ENCODE results near the gene CBL.

Gene CBL

GRCh38 chr11:119205574-119206510, at the start of gene CBL:
Gene CBL, plus strand, starts transcription at chr11:119206339. Its CDS starts 79 bp downstream, at chr11:119206418.
- peak within 1 kb of the TSS; percentile 95 for H3K4me3 ChIP-seq (ENCODE audit: low read depth, low read length)
- TF ChIP-seq, protein P1, sequence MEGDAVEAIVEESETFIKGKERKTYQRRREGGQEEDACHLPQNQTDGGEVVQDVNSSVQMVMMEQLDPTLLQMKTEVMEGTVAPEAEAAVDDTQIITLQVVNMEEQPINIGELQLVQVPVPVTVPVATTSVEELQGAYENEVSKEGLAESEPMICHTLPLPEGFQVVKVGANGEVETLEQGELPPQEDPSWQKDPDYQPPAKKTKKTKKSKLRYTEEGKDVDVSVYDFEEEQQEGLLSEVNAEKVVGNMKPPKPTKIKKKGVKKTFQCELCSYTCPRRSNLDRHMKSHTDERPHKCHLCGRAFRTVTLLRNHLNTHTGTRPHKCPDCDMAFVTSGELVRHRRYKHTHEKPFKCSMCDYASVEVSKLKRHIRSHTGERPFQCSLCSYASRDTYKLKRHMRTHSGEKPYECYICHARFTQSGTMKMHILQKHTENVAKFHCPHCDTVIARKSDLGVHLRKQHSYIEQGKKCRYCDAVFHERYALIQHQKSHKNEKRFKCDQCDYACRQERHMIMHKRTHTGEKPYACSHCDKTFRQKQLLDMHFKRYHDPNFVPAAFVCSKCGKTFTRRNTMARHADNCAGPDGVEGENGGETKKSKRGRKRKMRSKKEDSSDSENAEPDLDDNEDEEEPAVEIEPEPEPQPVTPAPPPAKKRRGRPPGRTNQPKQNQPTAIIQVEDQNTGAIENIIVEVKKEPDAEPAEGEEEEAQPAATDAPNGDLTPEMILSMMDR (conservative IDR thresholded peaks at IDR 0.05; ENCODE audit: low read depth, low read length): peak; percentile 83
- peak; percentile 92 for DNase-seq (ENCODE audit: low read depth)

DNA sequence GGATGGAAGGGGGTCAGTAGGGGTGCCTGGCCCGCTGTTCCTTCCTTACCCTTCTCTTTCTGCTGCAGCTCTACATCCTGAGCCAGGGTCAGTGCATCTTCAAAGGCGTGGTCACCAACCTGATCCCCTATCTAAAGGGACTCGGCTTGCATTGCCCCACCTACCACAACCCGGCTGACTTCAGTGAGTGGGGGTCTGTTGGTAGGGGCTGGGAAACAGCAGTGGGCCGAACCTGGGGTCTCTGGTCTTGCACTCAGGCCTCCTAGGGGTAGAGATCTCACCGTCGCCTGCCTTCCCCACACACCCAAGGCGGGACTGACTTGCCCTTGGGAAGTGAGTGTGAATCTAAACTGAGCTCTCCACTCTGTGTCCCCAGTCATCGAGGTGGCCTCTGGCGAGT, 49.6 kb upstream of the CBL start:
- TF ChIP-seq, protein P1 (conservative IDR thresholded peaks at IDR 0.05; ENCODE audit: low read depth, low read length): no peak
- no peak for DNase-seq (ENCODE audit: low read depth)
- H3K4me3 ChIP-seq (ENCODE audit: low read depth, low read length): no peak overlapping the region

- H3K4me3 ChIP-seq (ENCODE audit: low read depth, low read length): no peak overlapping the region
- TF ChIP-seq, protein P1 (conservative IDR thresholded peaks at IDR 0.05; ENCODE audit: low read depth, low read length): no peak
- no peak for DNase-seq (ENCODE audit: low read depth)
These were observed 49.1 kb upstream of the CBL start for GRCh38 chr11:119157063-119157462.

DNA sequence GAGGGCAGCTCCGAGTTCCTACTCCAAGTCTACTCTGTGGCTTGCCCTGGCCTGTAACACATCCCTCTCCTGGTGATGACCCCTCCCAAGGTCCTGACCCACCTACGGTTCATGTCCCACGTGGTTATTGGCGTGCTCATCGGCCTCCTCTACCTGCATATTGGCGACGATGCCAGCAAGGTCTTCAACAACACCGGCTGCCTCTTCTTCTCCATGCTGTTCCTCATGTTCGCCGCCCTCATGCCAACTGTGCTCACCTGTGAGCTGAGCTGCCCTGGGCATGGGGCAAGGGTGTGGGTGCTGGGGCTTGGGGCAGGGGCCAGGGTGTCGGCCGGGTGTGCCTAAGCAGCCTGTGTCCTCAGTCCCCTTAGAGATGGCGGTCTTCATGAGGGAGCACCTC, 47.7 kb upstream of the CBL start:
- DNase-seq (ENCODE audit: low read depth): no peak
- TF ChIP-seq, protein P1 (conservative IDR thresholded peaks at IDR 0.05; ENCODE audit: low read depth, low read length): no peak
- H3K4me3 ChIP-seq (ENCODE audit: low read depth, low read length): no peak overlapping the region

DNA sequence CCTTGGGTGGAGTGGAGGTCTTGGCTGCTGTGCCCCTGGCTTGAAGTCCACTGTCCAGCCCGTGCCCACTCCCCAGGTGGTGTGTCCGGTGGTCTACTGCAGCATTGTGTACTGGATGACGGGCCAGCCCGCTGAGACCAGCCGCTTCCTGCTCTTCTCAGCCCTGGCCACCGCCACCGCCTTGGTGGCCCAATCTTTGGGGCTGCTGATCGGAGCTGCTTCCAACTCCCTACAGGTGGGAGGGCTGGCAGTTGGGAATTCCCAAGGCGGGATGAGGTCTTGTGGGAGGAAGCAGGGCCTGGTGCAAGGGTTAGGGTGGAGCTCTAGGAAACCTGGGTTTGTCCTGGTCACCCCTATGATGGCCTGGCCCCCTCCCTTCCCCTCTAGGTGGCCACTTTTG, 46.0 kb upstream of the CBL start:
- no peak for DNase-seq (ENCODE audit: low read depth)
- TF ChIP-seq, protein P1 (conservative IDR thresholded peaks at IDR 0.05; ENCODE audit: low read depth, low read length): no peak
- H3K4me3 ChIP-seq (ENCODE audit: low read depth, low read length): no peak overlapping the region

- DNase-seq (ENCODE audit: low read depth): no peak
- no peak overlapping the region for H3K4me3 ChIP-seq (ENCODE audit: low read depth, low read length)
- TF ChIP-seq, protein P1 (conservative IDR thresholded peaks at IDR 0.05; ENCODE audit: low read depth, low read length): no peak
These were observed 44.3 kb upstream of the CBL start for GRCh38 chr11:119161871-119162270.
